ENCODE measurements around the gene OSBPL6.

The OSBPL6 gene

DNA sequence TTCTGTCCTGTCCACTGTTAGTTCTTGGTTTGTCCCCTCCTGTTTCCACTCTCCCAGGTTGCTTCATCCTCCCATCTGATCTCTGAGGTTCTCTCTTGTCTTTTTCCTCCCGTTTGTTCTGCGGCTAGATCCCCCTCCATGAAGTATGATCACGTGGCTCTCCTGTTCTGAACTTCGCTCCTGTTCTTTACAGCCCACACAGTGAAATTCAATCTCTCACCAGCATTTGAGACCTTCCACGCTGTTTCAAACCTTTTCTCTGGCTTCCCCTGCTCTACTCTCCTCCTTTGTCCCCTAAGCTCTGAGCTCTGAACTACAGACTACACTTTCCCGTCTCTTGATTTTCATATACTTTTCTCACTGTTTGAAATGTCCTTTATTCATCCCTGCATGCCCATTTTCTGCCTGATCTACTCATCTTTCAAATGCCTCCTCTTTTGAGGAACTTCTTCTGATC lies 83.5 kb downstream of the OSBPL6 start:
- FAIRE-seq: no peak

- FAIRE-seq: peak; percentile 9
Observed at GRCh38 chr2:178279142-178279541, 84.8 kb downstream of the OSBPL6 start.

DNA sequence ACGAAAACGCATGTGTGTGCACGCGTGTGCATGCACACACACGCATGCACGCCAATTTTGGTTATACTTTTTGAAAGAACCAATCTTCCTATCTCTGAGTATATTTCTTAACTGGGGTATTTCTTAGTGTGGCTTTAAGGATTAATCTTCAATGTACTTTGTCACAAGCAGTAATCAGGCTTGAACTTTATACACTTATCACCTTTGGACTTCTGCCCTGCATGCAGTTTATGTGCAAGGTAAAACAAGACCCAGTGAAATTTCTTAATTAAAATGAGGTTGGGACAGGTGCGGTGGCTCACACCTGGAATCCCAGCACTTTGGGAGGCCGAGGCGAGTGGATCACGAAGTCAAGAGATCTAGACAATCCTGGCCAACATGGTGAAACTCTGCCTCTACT lies 85.3 kb downstream of the OSBPL6 start:
- no peak for FAIRE-seq

GRCh38 chr2:178280244-178280852 lies 86.0 kb downstream of the OSBPL6 start:
- peak; percentile 95 for FAIRE-seq

DNA sequence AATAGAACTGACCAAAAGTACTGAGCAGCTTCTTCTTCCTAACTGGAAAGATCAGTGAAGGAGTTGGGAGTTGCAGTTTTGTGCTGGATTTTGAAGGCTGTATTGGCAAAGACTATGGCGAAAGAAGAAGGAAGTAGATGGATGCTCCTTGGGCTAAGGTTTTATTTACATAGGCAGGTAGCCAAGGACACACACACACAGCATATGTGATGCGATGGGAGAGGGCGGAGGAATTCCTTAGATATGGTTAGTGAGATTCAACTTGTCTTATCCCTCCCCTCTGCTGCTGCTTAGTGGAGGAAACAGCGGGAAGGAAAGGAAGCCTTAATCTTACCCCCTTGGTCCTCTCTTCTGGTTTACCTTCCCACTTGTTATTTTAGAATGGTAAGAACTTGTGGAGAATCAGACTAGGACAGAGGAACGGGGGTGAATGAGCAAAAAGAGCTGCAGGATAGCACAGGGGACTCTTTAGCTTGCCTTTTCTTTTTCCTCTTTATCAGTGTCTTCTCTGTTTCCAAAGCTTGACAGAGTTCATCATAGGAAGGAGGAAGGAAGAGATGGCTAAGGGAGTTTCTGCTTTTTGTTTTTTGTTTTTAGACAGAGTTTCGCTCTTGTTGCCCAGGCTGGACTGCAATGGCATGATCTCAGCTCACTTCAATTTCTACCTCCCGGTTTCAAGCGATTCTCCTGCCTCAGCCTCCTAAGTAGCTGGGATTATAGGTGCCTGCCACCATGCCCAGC lies 87.9 kb downstream of the OSBPL6 start:
- no peak for FAIRE-seq

DNA sequence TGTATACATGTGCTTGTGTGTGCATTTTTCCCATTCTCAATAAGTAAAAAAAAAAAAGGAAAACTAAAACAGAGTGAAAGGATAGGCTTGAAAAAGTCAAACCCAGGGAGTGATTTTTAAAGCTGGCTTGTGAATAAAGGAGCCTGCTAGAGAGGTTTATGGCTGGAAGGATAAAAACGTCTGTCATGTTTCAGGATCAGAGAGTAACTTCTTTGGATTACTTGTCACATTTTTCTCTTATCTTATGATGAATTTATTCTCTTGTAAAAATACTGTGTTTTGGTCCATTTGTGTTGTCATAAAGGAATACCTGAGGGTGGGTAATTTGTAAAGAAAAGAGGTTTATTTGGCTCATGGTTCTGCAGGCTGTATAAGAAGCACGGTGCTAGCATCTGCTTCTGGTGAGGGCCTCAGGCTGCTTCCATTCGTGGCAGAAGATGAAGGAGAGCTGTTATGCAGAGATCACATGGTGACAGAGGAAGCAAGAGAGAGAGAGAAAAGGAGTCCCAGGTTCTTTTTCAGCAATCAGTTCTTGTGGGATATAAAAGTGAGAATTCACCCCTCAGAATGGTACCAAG lies 89.1 kb downstream of the OSBPL6 start:
- no peak for FAIRE-seq

- no peak for FAIRE-seq
Observed at GRCh38 chr2:178284613-178285286, 90.4 kb downstream of the OSBPL6 start.

- FAIRE-seq: no peak
Observed at GRCh38 chr2:178285287-178285615, 90.9 kb downstream of the OSBPL6 start.

DNA sequence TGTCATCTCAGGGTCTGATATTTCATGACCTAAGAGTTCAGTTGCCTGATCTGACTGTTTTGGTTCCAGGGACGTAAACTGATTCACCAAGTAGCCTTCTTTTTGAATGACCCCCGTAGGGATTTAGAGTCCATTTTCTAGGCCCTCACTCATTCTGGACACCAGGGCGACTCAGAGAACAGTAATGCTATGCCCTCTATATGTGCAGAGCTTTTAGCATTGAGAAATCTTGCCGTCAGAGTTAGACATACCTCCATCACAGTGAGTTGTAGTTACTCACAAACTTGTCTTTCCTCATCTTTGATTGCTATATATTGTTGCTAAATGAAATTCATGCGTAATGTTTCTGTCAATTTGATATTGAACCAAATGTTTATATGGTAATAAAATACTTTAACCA lies 92.3 kb downstream of the OSBPL6 start:
- FAIRE-seq: no peak

GRCh38 chr2:178287652-178288344 lies 93.5 kb downstream of the OSBPL6 start:
- FAIRE-seq: no peak

DNA sequence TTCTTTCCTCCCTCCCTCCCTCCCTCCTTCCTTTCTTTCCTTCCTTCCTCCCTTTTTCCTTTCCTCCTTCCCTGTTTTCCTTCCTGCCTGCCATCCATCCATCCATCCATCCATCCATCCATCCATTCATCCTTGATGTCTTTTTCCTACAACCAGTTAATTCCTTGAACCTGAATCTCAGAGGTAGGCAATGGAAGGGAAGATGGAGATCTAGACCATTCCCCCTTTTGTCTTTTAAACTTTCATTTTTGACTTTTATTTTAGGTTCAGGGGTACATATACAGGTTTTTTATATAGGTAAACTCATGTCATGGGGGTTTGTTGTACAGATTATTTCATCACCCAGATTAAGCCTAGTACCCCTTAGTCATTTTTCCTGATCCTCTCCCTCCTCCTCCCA lies 97.4 kb downstream of the OSBPL6 start:
- no peak for FAIRE-seq

GRCh38 chr2:178292586-178292985 lies 98.3 kb downstream of the OSBPL6 start:
- no peak for FAIRE-seq

DNA sequence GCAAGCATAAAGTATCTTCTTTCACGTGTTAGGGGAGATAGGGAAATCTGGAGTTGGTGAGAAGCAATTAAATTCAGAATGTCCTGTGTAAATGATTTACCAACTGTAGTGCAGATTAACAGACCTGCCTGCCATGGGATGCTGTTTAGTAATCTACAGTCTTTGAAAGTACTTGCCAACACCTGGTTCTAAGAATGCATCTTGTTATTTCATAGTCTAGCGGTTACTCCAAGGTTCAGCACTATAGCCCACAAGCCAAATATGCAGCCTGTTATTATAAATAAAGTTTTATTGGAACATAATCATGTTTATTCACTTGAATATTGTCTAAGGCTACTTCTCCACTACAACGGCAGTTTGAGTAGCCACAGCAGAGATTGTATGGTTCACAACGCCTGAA lies 100.8 kb downstream of the OSBPL6 start:
- FAIRE-seq: no peak

DNA sequence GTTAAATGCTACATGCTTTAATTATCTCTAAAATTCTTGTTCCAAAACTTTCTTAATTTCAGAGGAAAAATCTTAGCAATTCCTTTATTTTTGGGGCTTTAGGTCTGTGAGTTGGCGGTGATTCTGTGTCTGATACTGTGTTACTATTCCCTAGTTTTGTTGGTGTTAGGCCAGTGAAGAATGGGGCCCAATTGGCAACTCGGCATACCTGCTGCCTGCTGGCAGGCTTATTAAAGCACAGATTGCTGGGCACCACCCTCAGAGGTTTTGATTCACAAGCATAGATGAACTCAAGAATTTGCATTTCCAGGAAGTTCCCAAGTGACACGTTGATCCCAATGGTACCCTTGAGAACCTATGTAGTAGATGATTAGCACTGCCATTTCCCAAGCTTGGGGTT lies 101.6 kb downstream of the OSBPL6 start:
- no peak for FAIRE-seq

DNA sequence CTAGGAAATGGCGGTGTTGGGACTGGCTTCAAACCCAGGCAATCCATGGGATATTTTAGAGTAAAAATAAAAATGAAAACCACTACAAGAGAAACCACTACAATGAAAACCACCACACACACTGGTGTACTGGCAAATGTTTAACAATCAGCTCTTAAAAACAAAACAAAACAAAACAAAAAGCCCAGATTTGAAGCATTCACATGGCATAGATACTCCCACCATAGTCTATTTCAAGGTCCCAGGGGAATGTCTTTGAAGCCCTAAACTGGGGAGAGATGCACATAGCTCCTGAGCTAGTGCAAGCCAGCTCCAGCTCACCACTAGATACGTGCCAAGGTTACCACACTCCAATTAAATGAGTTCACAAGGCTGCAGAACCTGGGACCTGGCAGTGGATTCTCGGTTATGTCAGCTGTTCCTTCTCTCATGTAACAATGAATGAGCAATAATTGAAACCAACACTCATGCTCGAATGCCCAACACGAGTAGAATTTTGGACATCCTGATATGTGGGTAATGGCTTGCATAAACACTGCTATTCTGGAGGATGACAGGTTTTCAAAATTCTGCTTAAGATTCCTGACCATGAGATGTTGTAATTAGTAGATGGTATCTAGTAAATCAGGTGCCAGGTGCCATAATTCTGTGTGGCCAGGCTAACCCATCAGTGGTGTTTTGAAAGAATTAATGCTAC lies 102.2 kb downstream of the OSBPL6 start:
- no peak for FAIRE-seq

DNA sequence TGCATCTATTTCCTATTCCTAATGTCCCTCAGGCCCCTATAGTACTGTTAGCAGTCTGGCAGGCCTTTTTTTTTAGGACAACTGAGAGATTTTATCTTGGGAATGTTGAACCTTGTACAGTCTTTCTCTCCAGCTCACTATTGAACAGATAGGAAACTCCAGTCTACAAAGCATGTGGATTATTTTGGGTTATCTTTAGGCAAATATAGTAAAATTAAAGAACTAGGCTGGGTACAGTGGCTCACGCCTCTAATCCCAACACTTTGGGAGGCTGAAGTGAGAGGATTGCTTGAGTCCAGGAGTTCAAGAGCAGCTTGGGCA lies 102.7 kb downstream of the OSBPL6 start:
- FAIRE-seq: no peak

- no peak for FAIRE-seq
Observed at GRCh38 chr2:178298785-178299212, 104.5 kb downstream of the OSBPL6 start.

DNA sequence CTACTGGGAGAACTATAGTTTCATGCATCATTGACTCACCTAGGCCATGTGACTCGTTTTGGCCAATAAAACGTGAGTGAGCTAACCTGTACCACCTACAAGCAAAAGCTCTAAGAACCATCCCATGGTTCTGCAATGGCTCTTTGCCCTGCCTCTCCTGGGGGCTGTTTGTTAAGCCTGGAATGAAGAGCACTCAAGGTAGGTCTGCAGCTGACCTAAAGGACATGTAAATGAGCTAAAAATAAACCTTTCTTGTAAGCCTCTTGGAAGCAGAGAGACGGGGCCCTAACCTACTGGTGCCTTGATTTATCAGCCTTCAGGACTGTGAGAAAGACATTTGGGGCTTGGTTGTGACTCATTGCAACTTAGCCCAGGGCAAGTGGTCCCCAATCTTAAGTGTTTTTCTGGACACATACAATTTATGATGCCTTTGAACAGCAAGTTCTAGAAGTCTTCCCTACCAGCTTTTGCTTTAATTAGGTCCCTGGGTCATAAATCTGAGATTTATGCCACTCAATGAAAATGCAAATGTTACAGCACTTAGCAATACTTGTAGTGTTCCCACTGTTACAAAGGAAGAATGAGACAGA lies 107.4 kb downstream of the OSBPL6 start:
- FAIRE-seq: no peak

GRCh38 chr2:178304333-178304732 lies 110.0 kb downstream of the OSBPL6 start:
- FAIRE-seq: no peak

DNA sequence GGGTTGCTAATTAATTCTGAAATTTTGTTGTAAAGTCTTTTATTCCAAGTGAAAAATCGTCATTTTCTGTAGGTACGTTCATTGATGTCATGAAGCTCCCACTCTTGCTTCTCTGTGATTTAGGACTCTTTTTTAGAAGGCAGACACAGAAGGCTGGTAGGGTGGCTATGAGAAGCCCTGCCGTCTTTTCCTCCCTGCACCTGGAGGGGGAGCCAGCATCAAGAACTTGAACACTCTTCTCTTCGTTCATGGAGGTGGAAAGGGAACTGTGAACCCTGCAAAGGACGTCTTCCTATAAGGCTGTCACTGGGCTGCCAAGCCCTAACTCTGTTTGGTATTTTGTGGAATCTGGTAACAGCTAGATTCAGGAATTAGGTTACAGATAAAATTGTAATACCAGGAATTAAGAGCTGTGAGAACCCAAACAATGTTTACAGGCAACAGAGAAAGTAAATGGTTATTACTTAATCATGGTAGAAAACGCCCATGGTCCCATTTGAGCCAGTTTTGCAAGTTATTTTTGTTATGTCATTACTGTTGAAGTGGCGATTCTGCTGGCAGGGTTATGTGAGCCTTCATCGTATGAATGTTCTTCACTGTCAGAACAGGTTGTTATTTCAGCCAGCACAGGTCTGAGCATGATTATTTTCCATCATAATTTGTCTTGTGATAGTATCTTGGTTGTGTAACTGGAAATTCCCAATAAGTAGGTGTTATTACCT lies 112.2 kb downstream of the OSBPL6 start:
- FAIRE-seq: peak; percentile 21

DNA sequence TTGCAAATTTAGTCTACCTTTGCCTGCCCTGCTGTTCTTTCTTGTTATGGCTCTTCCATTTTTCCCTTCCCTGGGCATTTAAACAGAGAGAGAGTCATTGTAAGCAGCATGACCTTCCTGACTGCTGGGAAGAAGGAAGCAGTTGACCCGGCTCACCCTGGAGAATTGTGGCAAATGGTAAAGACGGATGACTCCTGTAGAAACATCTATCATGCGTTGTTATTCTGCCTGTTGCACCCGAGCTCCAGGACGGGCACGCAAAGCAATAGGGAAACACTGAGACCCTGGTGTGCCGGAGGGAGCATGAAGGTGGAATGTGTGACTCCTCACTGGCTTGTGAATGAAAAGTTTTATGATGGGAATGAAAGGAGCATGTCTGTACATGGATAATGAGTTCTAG lies 113.3 kb downstream of the OSBPL6 start:
- FAIRE-seq: no peak

DNA sequence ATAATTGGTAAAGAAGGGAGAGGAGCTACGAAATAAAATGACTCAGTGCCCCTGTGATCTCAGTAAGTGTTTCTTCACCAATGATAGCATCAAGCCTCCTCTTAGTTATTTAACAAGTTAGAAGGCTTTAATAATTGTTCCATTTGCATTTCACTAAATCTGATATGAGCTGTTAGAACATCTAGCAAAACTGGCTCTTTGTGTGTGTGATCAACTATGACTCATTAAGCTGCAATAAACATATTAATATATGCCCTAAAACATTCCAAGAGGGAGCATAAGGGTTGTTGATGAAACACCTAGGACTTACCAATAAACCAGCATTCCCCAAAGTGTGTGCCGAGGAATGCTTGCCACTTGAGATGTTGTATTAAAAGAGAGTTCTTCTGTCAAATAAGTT lies 115.2 kb downstream of the OSBPL6 start:
- FAIRE-seq: no peak
